Measurements from ENCODE around the gene VIPR2. TPM values are rescaled to one million over a fixed set of nuclear protein-coding genes. Genes with fewer than 3 reads are reported as not detected.
A peak's percentile ranks its signal among the peaks of the same experiment; 100 is the strongest.
"Not testable (repeated sequence)": the region's sequence is repeated elsewhere in the genome, so short reads cannot be mapped to it uniquely, and the experiment has no call there.

Gene VIPR2
- total RNA-seq, 1 donor from 2014 or later: 4.6 TPM

DNA sequence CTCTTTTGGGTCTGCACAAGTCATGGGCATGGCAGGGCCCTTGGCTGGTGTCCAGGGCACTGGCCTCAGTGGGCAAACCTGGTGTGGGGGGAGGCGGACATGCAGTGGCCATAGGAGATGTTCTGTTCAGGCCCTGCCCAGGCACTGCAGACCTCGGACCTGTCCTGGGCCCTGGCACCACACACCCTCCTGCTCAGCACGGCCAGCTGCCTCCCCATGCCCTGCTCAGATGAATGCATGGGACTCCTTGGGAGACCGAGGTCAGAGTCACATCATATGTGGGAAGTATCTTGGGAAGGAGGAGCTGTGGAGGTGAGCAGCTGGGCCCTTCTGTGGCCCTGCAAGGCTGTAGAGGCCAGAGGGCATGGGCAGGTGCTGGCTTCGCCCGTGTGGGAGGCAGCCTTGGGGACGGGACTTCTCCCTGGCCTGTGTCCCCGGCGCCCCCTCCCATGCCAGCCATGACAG lies 130.8 kb downstream of the VIPR2 start:
- DNase-seq (ENCODE audit: low spot score): no peak

DNA sequence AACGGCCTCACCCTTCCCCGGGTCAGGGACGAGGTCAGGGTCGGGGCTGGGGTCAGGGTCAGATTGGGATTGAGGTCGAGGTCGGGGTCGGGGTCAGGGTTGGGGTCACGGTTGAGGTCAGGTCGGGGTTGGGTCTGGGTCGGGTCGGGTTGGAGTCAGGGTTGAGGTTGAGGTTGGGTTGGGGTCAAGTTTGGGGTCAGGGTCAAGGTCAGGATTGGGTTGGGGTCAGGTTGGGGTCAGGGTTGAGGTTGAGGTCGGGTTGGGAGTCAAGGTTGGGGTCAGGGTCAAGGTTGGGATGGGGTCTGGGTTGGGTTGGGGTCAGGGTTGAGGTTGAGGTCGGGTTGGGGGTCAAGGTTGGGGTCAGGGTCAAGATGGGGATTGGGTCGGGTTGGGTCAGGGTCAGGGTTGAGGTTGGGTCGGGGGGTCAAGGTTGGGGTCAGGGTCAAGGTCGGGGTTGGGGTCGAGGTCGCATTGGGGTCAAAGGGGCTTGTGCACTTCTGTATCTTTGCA lies 131.4 kb downstream of the VIPR2 start:
- DNase-seq (ENCODE audit: low spot score): no peak

DNA sequence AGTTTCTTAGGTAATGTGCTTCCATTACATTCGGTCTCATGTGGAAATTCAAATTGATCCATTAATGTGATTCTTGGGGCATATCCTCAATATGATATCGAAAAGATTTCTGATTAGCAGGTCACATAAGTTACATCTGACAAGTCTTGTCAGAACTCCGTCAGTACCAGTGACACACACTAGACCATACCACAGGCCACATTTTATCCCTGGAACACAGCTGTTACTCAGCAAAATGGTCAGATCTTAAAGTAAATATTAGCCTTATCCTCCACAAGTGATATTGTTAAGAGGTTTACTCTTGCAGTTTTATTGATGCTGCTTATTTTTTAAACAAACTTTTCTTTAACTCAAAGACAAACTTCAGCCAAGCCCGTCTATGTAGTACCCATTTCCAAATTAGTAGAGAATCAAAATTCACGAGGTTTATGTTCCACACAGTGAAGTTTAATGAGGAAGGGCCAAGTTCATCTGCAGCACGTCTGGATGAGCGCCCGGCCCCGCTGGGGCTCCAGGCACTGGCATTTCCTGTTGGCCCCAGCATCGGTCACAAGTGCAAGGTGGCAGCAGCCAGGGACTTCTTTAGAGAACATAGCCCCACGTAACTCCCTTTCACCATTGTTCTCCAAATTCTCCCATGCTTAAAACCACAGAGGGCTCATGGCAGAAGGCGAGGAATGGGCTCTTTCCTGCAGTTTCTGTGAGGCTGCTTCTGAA lies 132.2 kb downstream of the VIPR2 start:
- no peak for DNase-seq (ENCODE audit: low spot score)

GRCh38 chr7:159011722-159012022 lies 133.0 kb downstream of the VIPR2 start:
- DNase-seq (ENCODE audit: low spot score): no peak

DNA sequence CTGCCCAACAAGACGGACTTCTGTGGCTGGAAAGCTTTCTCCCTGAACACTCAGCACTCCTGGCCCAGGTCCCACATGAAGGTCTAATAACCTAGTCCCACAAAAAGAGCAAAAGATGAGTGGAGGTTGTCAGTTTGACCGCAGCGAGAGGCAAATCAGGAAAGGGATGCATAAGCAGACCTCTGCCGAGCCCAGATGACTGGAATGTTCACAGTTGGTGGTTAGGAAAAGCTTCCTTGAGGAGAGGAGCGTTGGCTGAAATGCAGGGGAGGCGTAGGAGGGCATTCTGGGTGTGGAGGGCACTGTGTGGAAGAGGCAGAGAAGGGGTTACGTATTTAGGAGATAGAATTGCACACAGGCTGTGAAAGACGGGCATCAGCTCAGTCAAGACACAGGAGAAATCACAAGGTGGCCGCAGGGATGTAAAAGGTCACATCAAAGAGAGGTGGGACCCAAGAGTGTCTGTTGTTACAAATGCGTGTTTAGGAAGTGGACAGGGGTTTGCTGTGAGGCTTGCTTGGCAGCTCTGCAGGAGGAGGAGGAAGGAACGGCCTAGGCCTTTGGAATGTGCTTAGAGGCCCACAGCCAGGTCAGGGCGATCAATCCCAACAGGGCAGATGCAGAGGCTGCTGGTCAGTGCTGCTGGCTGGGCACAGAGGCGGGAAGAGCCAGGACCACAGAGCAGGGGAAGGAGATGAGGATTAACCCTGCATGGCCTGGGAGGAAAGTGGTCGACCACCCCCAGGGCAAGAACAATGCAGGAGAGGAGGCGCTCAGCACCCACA lies 133.5 kb downstream of the VIPR2 start:
- DNase-seq (ENCODE audit: low spot score): peak; percentile 59

GRCh38 chr7:159010411-159010810 lies 134.3 kb downstream of the VIPR2 start:
- DNase-seq (ENCODE audit: low spot score): peak; percentile 39

DNA sequence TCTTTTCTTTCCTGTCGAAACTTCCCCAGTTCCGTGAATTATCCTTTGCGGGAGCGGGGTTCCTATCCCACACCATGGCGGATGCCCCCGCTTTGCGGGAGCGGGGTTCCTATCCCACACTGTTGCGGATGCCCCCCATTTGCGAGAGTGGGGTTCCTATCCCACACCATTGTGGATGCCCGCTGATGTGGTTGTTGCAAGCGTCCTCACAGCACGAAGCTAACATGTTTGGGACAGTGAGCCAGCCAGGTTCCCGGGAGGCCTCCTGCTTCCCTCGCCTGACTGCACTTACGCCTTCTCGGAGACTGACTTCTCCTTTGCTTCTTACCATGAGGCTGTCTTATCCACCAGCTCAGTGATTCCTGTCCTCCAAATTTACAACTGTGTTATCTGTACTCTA lies 134.7 kb downstream of the VIPR2 start:
- peak; percentile 85 for DNase-seq (ENCODE audit: low spot score)

DNA sequence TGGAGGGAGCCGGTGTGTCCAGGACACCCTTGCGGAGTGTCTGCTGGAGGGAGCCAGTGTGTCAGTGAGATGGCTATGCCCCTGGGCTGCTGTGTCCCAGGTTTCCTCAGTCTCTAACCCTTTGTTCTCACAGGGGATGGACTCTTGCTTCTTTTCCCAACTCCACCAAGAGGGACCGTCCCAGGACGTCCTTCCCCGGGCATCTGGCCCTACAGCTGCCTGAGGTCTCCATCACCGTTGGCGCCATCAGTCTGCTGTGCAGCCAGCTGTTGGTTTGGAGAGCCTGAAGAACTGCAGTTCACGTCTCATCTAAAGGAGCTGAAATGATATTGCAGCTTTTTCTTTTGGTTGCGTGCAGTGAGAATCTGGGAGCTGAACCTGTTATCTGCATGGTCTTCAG lies 136.2 kb downstream of the VIPR2 start:
- peak; percentile 41 for DNase-seq (ENCODE audit: low spot score)

DNA sequence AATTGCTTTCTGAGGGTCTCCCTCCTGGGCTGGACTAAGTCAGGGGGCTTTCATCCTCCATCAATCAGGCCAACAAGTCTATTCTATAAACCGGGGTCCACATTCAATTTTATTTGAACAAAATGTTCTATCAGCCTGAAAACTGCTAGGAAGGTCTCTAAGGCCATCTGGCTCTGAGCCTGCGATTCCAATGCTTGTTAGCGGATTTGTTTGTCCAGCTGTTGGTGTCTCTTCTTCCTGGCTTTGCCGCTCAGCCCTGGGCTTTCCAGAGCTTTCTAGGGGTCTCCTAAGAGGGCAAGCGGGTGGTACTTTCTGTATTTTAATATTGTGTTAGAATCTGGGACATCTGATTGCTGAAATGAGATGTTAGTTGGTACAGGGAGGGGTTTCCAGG lies 136.7 kb downstream of the VIPR2 start:
- DNase-seq (ENCODE audit: low spot score): no peak

DNA sequence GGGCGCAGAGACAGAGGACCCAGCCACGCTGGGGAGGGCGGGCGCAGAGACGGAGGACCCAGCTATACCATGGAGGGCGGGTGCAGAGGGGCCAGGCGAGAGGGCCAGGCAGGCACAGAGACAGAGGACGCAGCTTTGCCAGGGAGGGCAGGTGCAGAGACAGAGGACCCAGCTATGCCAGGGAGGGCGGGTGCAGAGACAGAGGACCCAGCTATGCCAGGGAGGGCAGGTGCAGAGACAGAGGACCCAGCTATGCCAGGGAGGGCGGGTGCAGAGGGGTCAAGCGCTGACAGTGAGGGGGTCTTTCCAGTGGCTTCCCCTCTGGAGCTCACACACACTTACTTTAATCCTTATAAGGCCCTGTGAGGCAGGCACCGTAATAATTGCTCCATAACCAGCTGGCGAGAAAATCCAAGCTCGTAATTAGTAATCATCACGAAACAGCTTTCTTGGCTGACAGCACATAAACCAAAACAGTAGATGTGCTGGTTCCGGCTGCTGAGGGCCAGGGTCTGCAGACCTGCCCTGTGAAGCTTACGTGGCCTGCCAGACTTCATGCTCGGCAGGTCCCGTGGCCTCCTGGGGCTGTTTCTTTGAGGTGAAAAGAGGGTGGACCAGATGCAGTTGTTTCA lies 137.2 kb downstream of the VIPR2 start:
- peak; percentile 67 for DNase-seq (ENCODE audit: low spot score)

- peak; percentile 55 for DNase-seq (ENCODE audit: low spot score)
Measured at GRCh38 chr7:159006610-159007130, 138.0 kb downstream of the VIPR2 start.

GRCh38 chr7:159006022-159006609 lies 138.6 kb downstream of the VIPR2 start:
- DNase-seq (ENCODE audit: low spot score): not testable (repeated sequence)

GRCh38 chr7:159005618-159006017 lies 139.0 kb downstream of the VIPR2 start:
- DNase-seq (ENCODE audit: low spot score): peak; percentile 41

GRCh38 chr7:159004411-159004810 lies 140.3 kb downstream of the VIPR2 start:
- no peak for DNase-seq (ENCODE audit: low spot score)

DNA sequence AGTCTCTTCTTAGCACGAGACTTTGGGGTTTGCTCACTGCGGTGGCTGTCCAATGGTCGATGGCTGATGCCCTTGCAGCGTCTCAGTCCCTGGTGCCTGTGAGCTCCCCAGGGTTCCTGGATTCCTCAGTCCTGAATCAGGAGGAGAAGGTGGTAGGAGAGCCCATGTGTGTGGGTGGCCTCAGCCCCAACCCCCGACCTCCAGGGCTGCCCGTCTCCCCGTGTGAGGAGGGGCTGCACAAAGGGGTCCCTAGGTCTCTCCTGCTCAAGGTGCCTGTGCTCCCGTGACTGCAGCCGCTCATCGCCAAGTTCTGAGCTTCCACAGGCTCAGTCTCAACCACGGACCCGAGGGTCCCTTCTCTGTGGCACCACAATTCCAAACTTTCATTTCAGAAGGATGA lies 142.9 kb downstream of the VIPR2 start:
- no peak for DNase-seq (ENCODE audit: low spot score)

- no peak for DNase-seq (ENCODE audit: low spot score)
Measured at GRCh38 chr7:159000859-159001435, 143.7 kb downstream of the VIPR2 start.

GRCh38 chr7:159000070-159000469 lies 144.6 kb downstream of the VIPR2 start:
- no peak for DNase-seq (ENCODE audit: low spot score)

- no peak for DNase-seq (ENCODE audit: low spot score)
Measured at GRCh38 chr7:158999496-158999895, 145.2 kb downstream of the VIPR2 start.

- DNase-seq (ENCODE audit: low spot score): not testable (repeated sequence)
Measured at GRCh38 chr7:158998261-158998660, 146.4 kb downstream of the VIPR2 start.

- DNase-seq (ENCODE audit: low spot score): no peak
Measured at GRCh38 chr7:158997471-158997870, 147.2 kb downstream of the VIPR2 start.

DNA sequence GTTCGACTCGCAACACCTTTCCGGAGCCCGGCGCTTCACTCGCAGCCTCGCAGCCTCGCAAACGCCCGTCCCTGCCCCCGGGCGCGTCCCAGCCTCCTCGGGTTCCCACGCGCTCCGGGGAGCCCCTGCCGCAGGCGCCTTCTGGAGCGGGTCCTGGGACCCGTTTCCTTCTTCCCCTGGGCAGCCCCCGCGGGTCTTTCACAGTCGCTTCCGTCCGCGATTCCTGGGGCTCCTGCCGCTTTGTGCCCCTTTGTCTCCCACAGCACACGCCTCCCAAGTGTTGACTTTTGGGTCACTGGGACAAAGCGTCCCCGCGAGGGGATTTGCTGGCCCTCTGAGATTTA lies 147.6 kb downstream of the VIPR2 start:
- DNase-seq (ENCODE audit: low spot score): no peak

All from mesenteric fat pad (tissue), 1 donor.